Stimulated activated naive B cell treated with anti-CD40 and anti-IgM and Interleukin-4, amounts not matched to agents 10 μg/mL and 1 μg/mL and 100 μg/mL, for 72 hours (primary cell): ENCODE data around the gene CCDC78.
"Not testable (repeated sequence)": the region's sequence is repeated elsewhere in the genome, so short reads cannot be mapped to it uniquely, and the experiment has no call there.

ENCODE experiments used
- ATAC-seq, 2 donors: fragments of 150-1000 bp; cut with Tn5 transposase; replicated peaks; 2 replicates each; pipeline ENCODE4 v1.10.0; 2021; ENCODE audit warnings: moderate library complexity in 1 of 2
- DNase-seq: peaks from one replicate; pipeline ENCODE4 v3.0.0; 2021
- H3K27ac Mint-ChIP-seq: one replicate; pipeline ENCODE4 v1.8.0; 2022; ENCODE audit warnings: mild to moderate bottlenecking, mixed read lengths
- H3K27me3 Mint-ChIP-seq, 2 donors: one replicate each; pipeline ENCODE4 v1.8.0; 2022; ENCODE audit warnings: mixed read lengths in 2 of 2
- H3K36me3 Mint-ChIP-seq, 2 donors: one replicate each; pipeline ENCODE4 v1.8.0; 2022; ENCODE audit warnings: mixed read lengths in 2 of 2, mild to moderate bottlenecking in 1 of 2
- H3K4me1 Mint-ChIP-seq, 2 donors: one replicate each; pipeline ENCODE4 v1.8.0; 2022; ENCODE audit warnings: mixed read lengths in 2 of 2, mild to moderate bottlenecking in 1 of 2
- H3K4me3 Mint-ChIP-seq, 2 donors: one replicate each; pipeline ENCODE4 v1.8.0; 2022; ENCODE audit warnings: mild to moderate bottlenecking in 2 of 2, mixed read lengths in 2 of 2, moderate library complexity in 1 of 2
- H3K9me3 Mint-ChIP-seq, 2 donors: one replicate each; pipeline ENCODE4 v1.8.0; 2022; ENCODE audit warnings: mixed read lengths in 2 of 2, mild to moderate bottlenecking in 1 of 2

The CCDC78 gene

GRCh38 chr16:764848-765487 lies 38.7 kb upstream of the CCDC78 start:
- Mint-ChIP-seq H3K27ac (no peak overlapping the region), H3K4me3 (no peak overlapping the region), H3K36me3 (no peaks in the 10 kb centered on the region), H3K9me3 (no peaks in the 10 kb centered on the region), H3K4me1 (no peaks in the 10 kb centered on the region), H3K27me3 (peaks cover 7 to 12% of the 10 kb centered on the region in 2 donors)
- DNase-seq (no peak), ATAC-seq (no peak)

- Mint-ChIP-seq H3K4me1 (no peaks in the 10 kb centered on the region), H3K27me3 (peaks cover 7 to 12% of the 10 kb centered on the region in 2 donors), H3K4me3 (no peak overlapping the region), H3K36me3 (no peaks in the 10 kb centered on the region), H3K27ac (no peak overlapping the region), H3K9me3 (no peaks in the 10 kb centered on the region)
- DNase-seq (no peak), ATAC-seq (no peak)
Observed at GRCh38 chr16:764184-764750, 38.0 kb upstream of the CCDC78 start.

GRCh38 chr16:763369-764183 lies 37.3 kb upstream of the CCDC78 start:
- Mint-ChIP-seq H3K27me3 (peaks cover 7 to 12% of the 10 kb centered on the region in 2 donors), H3K4me1 (no peaks in the 10 kb centered on the region), H3K4me3 (no peak overlapping the region), H3K27ac (no peak overlapping the region), H3K9me3 (no peaks in the 10 kb centered on the region), H3K36me3 (no peaks in the 10 kb centered on the region)
- ATAC-seq, result no peak
- DNase-seq, result no peak

GRCh38 chr16:762595-763268 lies 36.5 kb upstream of the CCDC78 start:
- H3K9me3 Mint-ChIP-seq, result no peaks in the 10 kb centered on the region
- ATAC-seq (no peak), DNase-seq (no peak)
- no peaks in the 10 kb centered on the region for H3K36me3 Mint-ChIP-seq
- peaks cover 0 to 1% of the 10 kb centered on the region in 2 donors for H3K4me1 Mint-ChIP-seq
- H3K27ac Mint-ChIP-seq, result no peak overlapping the region
- H3K4me3 Mint-ChIP-seq, result no peak overlapping the region
- H3K27me3 Mint-ChIP-seq, result peaks cover 10 to 15% of the 10 kb centered on the region in 2 donors

GRCh38 chr16:761625-762513 lies 35.6 kb upstream of the CCDC78 start:
- H3K4me1 Mint-ChIP-seq, result peaks cover 0 to 4% of the 10 kb centered on the region in 2 donors
- ATAC-seq (no peak), DNase-seq (no peak)
- H3K27ac Mint-ChIP-seq, result no peak overlapping the region
- peaks cover 14 to 19% of the 10 kb centered on the region in 2 donors for H3K27me3 Mint-ChIP-seq
- no peaks in the 10 kb centered on the region for H3K36me3 Mint-ChIP-seq
- no peak overlapping the region for H3K4me3 Mint-ChIP-seq
- H3K9me3 Mint-ChIP-seq, result no peaks in the 10 kb centered on the region

GRCh38 chr16:760545-761343 lies 34.5 kb upstream of the CCDC78 start, which contains the start of gene MSLN:
Gene MSLN, plus strand, starts transcription at chr16:760734. Its CDS starts 1,947 bp downstream, at chr16:762681.
- DNase-seq (no peak), ATAC-seq (no peak)
- peaks cover 19% of the 10 kb centered on the region in 2 donors for H3K27me3 Mint-ChIP-seq
- no peaks in the 10 kb centered on the region for H3K9me3 Mint-ChIP-seq
- no peak within 1 kb of the TSS for H3K4me3 Mint-ChIP-seq
- H3K36me3 Mint-ChIP-seq, result no peaks in the 10 kb centered on the region
- H3K27ac Mint-ChIP-seq, result no peak within 1 kb of the TSS
- H3K4me1 Mint-ChIP-seq, result peaks cover 0 to 4% of the 10 kb centered on the region in 2 donors

- H3K9me3 Mint-ChIP-seq, result no peaks in the 10 kb centered on the region
- H3K4me3 Mint-ChIP-seq, result no peak overlapping the region
- peaks cover 0 to 6% of the 10 kb centered on the region in 2 donors for H3K4me1 Mint-ChIP-seq
- ATAC-seq, result no peak
- no peak overlapping the region for H3K27ac Mint-ChIP-seq
- H3K36me3 Mint-ChIP-seq, result no peaks in the 10 kb centered on the region
- no peak for DNase-seq
- H3K27me3 Mint-ChIP-seq, result peaks cover 19% of the 10 kb centered on the region in 2 donors
Observed at GRCh38 chr16:760065-760464, 33.8 kb upstream of the CCDC78 start.

- Mint-ChIP-seq H3K27me3 (peaks cover 19% of the 10 kb centered on the region in 2 donors), H3K9me3 (no peaks in the 10 kb centered on the region), H3K36me3 (no peaks in the 10 kb centered on the region), H3K4me3 (no peak overlapping the region), H3K27ac (no peak overlapping the region), H3K4me1 (peaks cover 4 to 8% of the 10 kb centered on the region in 2 donors)
- DNase-seq (no peak), ATAC-seq (no peak)
Observed at GRCh38 chr16:759110-759910, 33.1 kb upstream of the CCDC78 start.

- no peak overlapping the region for H3K4me3 Mint-ChIP-seq
- H3K9me3 Mint-ChIP-seq, result no peaks in the 10 kb centered on the region
- peaks cover 4 to 8% of the 10 kb centered on the region in 2 donors for H3K4me1 Mint-ChIP-seq
- H3K27ac Mint-ChIP-seq, result no peak overlapping the region
- peaks cover 12 to 22% of the 10 kb centered on the region in 2 donors for H3K27me3 Mint-ChIP-seq
- DNase-seq, result no peak
- ATAC-seq, result no peak
- no peaks in the 10 kb centered on the region for H3K36me3 Mint-ChIP-seq
Observed at GRCh38 chr16:756428-756827, 30.2 kb upstream of the CCDC78 start.

- Mint-ChIP-seq H3K36me3 (no peaks in the 10 kb centered on the region), H3K4me3 (no peak overlapping the region), H3K9me3 (no peaks in the 10 kb centered on the region), H3K4me1 (peaks cover 4 to 8% of the 10 kb centered on the region in 2 donors), H3K27me3 (peaks cover 12 to 22% of the 10 kb centered on the region in 2 donors), H3K27ac (no peak overlapping the region)
- ATAC-seq, result peak; percentile 33 to 50
- DNase-seq, result no peak
Observed at GRCh38 chr16:754656-755055, 28.4 kb upstream of the CCDC78 start.

GRCh38 chr16:754121-754607 lies 27.9 kb upstream of the CCDC78 start:
- H3K36me3 Mint-ChIP-seq, H3K9me3 Mint-ChIP-seq, H3K4me1 Mint-ChIP-seq, H3K4me3 Mint-ChIP-seq, ATAC-seq, DNase-seq, H3K27ac Mint-ChIP-seq: not testable (repeated sequence)
- H3K27me3 Mint-ChIP-seq, result peaks cover 12 to 22% of the 10 kb centered on the region in 2 donors

GRCh38 chr16:752007-752312 lies 25.7 kb upstream of the CCDC78 start:
- ATAC-seq, result no peak
- Mint-ChIP-seq H3K9me3 (no peaks in the 10 kb centered on the region), H3K4me3 (no peak overlapping the region), H3K27ac (no peak overlapping the region), H3K4me1 (peaks cover 3 to 4% of the 10 kb centered on the region in 2 donors), H3K27me3 (peaks cover 5 to 15% of the 10 kb centered on the region in 2 donors), H3K36me3 (no peaks in the 10 kb centered on the region)
- no peak for DNase-seq
